ENCODE data around the gene ST6GALNAC5. TPM values are rescaled to one million over a fixed set of nuclear protein-coding genes. Genes with fewer than 3 reads are reported as not detected.

ST6GALNAC5 gene
- total RNA-seq, 1 experiment from 2014 or later: 2.0 TPM

DNA sequence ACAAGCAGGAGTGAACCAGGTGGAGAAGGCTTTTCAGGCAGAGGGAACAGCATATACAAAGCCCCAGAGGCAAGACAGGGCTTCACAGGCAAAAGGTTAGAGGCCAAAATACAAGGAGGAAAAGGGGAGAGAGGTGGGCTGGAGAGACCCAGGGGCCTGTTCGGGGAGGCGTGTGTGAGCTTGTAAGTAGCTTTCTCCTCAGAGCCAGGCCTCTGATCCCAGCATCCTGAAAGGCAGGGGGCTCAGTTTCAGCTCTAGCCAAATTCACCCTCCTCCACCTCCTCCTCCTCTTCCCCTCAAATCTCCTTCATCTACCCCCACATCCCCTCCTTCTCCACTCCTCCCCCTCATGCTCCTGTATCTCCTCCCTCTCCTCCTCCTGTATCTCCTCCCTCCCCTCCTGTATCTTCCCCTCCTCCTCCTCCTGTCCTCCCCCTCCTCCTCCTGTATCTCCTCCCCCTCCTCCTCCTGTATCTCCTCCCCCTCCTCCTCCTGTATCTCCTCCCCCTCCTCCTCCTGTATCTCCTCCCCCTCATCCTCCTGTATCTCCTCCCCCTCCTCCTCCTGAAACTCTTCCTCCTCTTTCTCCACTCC, 148.6 kb downstream of the ST6GALNAC5 start:
- TF ChIP-seq, protein P1, sequence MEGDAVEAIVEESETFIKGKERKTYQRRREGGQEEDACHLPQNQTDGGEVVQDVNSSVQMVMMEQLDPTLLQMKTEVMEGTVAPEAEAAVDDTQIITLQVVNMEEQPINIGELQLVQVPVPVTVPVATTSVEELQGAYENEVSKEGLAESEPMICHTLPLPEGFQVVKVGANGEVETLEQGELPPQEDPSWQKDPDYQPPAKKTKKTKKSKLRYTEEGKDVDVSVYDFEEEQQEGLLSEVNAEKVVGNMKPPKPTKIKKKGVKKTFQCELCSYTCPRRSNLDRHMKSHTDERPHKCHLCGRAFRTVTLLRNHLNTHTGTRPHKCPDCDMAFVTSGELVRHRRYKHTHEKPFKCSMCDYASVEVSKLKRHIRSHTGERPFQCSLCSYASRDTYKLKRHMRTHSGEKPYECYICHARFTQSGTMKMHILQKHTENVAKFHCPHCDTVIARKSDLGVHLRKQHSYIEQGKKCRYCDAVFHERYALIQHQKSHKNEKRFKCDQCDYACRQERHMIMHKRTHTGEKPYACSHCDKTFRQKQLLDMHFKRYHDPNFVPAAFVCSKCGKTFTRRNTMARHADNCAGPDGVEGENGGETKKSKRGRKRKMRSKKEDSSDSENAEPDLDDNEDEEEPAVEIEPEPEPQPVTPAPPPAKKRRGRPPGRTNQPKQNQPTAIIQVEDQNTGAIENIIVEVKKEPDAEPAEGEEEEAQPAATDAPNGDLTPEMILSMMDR (IDR thresholded peaks at IDR 0.05; ENCODE audit: unreplicated experiment): no peak
- CTCF ChIA-PET: no interaction called here
- Mint-ChIP-seq H3K9me3 (ENCODE audit: low read depth, unreplicated experiment) (no peaks in the 10 kb centered on the region), H3K4me1 (ENCODE audit: low read depth, unreplicated experiment) (peaks cover 19% of the 10 kb centered on the region), H3K27ac (ENCODE audit: unreplicated experiment) (no peak overlapping the region), H3K4me3 (ENCODE audit: low read depth, unreplicated experiment) (no peak overlapping the region), H3K36me3 (ENCODE audit: insufficient read depth, unreplicated experiment) (no peaks in the 10 kb centered on the region), H3K27me3 (ENCODE audit: unreplicated experiment) (no peaks in the 10 kb centered on the region)
- intact Hi-C loops (cut with micrococcal nuclease; ENCODE audit: unreplicated experiment): no loop called here
- DNase-seq: no peak
- BruUV-seq (replicated peaks): no TSS peak

- no peaks in the 10 kb centered on the region for H3K9me3 Mint-ChIP-seq (ENCODE audit: low read depth, unreplicated experiment)
- no peak overlapping the region for H3K4me3 Mint-ChIP-seq (ENCODE audit: low read depth, unreplicated experiment)
- H3K27ac Mint-ChIP-seq (ENCODE audit: unreplicated experiment): no peak overlapping the region
- CTCF ChIA-PET: interaction anchor here (0.6 kb wide), 1 partner anchor 252 kb away, joined by 3 read pairs; no protein-coding TSS in a partner anchor
- BruUV-seq (replicated peaks): no TSS peak
- DNase-seq: no peak
- H3K36me3 Mint-ChIP-seq (ENCODE audit: insufficient read depth, unreplicated experiment): no peaks in the 10 kb centered on the region
- TF ChIP-seq, protein P1 (IDR thresholded peaks at IDR 0.05; ENCODE audit: unreplicated experiment): no peak
- H3K4me1 Mint-ChIP-seq (ENCODE audit: low read depth, unreplicated experiment): peaks cover 19% of the 10 kb centered on the region
- intact Hi-C loops (cut with micrococcal nuclease; ENCODE audit: unreplicated experiment): no loop called here
- no peaks in the 10 kb centered on the region for H3K27me3 Mint-ChIP-seq (ENCODE audit: unreplicated experiment)
These were observed 149.2 kb downstream of the ST6GALNAC5 start for GRCh38 chr1:77016386-77016985.

- Mint-ChIP-seq H3K4me3 (ENCODE audit: low read depth, unreplicated experiment) (no peak overlapping the region), H3K27me3 (ENCODE audit: unreplicated experiment) (no peaks in the 10 kb centered on the region), H3K36me3 (ENCODE audit: insufficient read depth, unreplicated experiment) (no peaks in the 10 kb centered on the region), H3K9me3 (ENCODE audit: low read depth, unreplicated experiment) (no peaks in the 10 kb centered on the region), H3K4me1 (ENCODE audit: low read depth, unreplicated experiment) (peaks cover 19% of the 10 kb centered on the region), H3K27ac (ENCODE audit: unreplicated experiment) (no peak overlapping the region)
- BruUV-seq (replicated peaks): no TSS peak
- CTCF ChIA-PET: no interaction called here
- TF ChIP-seq, protein P1 (IDR thresholded peaks at IDR 0.05; ENCODE audit: unreplicated experiment): no peak
- intact Hi-C loops (cut with micrococcal nuclease; ENCODE audit: unreplicated experiment): no loop called here
- no peak for DNase-seq
These were observed 151.0 kb downstream of the ST6GALNAC5 start for GRCh38 chr1:77018311-77018710.

GRCh38 chr1:77018761-77019160, 151.5 kb downstream of the ST6GALNAC5 start:
- H3K4me3 Mint-ChIP-seq (ENCODE audit: low read depth, unreplicated experiment): no peak overlapping the region
- no TSS peak for BruUV-seq (replicated peaks)
- intact Hi-C loops (cut with micrococcal nuclease; ENCODE audit: unreplicated experiment): no loop called here
- H3K4me1 Mint-ChIP-seq (ENCODE audit: low read depth, unreplicated experiment): peaks cover 19% of the 10 kb centered on the region
- no peak for DNase-seq
- no peaks in the 10 kb centered on the region for H3K36me3 Mint-ChIP-seq (ENCODE audit: insufficient read depth, unreplicated experiment)
- no peak overlapping the region for H3K27ac Mint-ChIP-seq (ENCODE audit: unreplicated experiment)
- TF ChIP-seq, protein P1 (IDR thresholded peaks at IDR 0.05; ENCODE audit: unreplicated experiment): no peak
- H3K27me3 Mint-ChIP-seq (ENCODE audit: unreplicated experiment): no peaks in the 10 kb centered on the region
- CTCF ChIA-PET: no interaction called here
- no peaks in the 10 kb centered on the region for H3K9me3 Mint-ChIP-seq (ENCODE audit: low read depth, unreplicated experiment)
